Body of pancreas (tissue), 4 donors: ENCODE results near the gene DDX43.

Experiments used
- CTCF ChIP-seq, 7 experiments: fragments of 450-650 bp in 4 of 7; fragments of 200-600 bp in 3 of 7; sonication (generic) in 3 of 7; IDR thresholded peaks; one replicate each; pipeline ENCODE4 v1.5.1; 2016 to 2019; ENCODE audit warnings: antibody characterized with exemption in 7 of 7
- POLR2A ChIP-seq, 3 donors: fragments of 450-650 bp; IDR thresholded peaks; one replicate each; pipeline ENCODE4 v1.6.1; 2016; ENCODE audit warnings: antibody characterized with exemption in 3 of 3, mild to moderate bottlenecking in 2 of 3

- TF ChIP-seq POLR2A (IDR thresholded peaks at IDR 0.05) (no peak), CTCF (IDR thresholded peaks at IDR 0.05) (no peak)
Measured at GRCh38 chr6:73393278-73393677, 1.4 kb upstream of the DDX43 start.
